ENCODE data around the gene ANXA2R. TPM values are rescaled to one million over a fixed set of nuclear protein-coding genes. Genes with fewer than 3 reads are reported as not detected.

ANXA2R gene
- total and polyA plus RNA-seq, 9 of the 15 experiments (the other 6 are each of a cell fraction or from before 2014, with no cell fraction given), result 2.1 to 4.8 (median 3.4) TPM

DNA sequence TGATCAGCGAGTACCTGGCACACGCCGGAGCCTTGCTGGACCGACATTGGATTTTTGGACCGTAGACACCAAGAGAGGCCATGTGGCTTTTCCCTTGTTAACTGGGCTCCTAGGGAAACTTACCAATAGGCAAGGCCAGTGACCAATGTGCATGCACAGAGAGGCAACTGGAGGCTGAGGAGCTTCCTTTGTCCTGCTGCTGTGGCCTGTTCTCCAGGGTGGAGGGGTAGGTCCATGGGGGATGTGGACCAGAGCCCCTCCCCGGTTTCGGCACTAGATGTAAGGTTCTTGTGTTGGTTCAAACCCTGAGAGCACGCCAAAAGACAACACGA is 34.8 kb upstream of the ANXA2R start (continued):
- TF ChIP-seq, protein P1, sequence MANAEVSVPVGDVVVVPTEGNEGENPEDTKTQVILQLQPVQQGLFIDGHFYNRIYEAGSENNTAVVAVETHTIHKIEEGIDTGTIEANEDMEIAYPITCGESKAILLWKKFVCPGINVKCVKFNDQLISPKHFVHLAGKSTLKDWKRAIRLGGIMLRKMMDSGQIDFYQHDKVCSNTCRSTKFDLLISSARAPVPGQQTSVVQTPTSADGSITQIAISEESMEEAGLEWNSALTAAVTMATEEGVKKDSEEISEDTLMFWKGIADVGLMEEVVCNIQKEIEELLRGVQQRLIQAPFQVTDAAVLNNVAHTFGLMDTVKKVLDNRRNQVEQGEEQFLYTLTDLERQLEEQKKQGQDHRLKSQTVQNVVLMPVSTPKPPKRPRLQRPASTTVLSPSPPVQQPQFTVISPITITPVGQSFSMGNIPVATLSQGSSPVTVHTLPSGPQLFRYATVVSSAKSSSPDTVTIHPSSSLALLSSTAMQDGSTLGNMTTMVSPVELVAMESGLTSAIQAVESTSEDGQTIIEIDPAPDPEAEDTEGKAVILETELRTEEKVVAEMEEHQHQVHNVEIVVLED (CRISPR knock-in tag; IDR thresholded peaks at IDR 0.05), result no peak
- TF ChIP-seq SAP30 (IDR thresholded peaks at IDR 0.05; ENCODE audit: borderline replicate concordance, insufficient read depth, low read depth, low read length, poor library complexity, severe bottlenecking) (no peak), RUNX1 (IDR thresholded peaks at IDR 0.05; ENCODE audit: low read depth) (no peak), PURB (CRISPR knock-in tag; IDR thresholded peaks at IDR 0.05; ENCODE audit: low read depth) (no peak), ZKSCAN3 (CRISPR knock-in tag; IDR thresholded peaks at IDR 0.05) (peak; percentile 41; the same call in 1 of the 2 replicates), TEAD1 (CRISPR knock-in tag; IDR thresholded peaks at IDR 0.05) (no peak), SP1 (CRISPR knock-in tag; IDR thresholded peaks at IDR 0.05) (peak; percentile 63; the same call in 1 of the 2 replicates), GATAD2B (IDR thresholded peaks at IDR 0.05; ENCODE audit: borderline replicate concordance) (no peak), HCFC1 (IDR thresholded peaks at IDR 0.05; ENCODE audit: low read depth, low read length) (no peak)
- TF ChIP-seq, protein P2, sequence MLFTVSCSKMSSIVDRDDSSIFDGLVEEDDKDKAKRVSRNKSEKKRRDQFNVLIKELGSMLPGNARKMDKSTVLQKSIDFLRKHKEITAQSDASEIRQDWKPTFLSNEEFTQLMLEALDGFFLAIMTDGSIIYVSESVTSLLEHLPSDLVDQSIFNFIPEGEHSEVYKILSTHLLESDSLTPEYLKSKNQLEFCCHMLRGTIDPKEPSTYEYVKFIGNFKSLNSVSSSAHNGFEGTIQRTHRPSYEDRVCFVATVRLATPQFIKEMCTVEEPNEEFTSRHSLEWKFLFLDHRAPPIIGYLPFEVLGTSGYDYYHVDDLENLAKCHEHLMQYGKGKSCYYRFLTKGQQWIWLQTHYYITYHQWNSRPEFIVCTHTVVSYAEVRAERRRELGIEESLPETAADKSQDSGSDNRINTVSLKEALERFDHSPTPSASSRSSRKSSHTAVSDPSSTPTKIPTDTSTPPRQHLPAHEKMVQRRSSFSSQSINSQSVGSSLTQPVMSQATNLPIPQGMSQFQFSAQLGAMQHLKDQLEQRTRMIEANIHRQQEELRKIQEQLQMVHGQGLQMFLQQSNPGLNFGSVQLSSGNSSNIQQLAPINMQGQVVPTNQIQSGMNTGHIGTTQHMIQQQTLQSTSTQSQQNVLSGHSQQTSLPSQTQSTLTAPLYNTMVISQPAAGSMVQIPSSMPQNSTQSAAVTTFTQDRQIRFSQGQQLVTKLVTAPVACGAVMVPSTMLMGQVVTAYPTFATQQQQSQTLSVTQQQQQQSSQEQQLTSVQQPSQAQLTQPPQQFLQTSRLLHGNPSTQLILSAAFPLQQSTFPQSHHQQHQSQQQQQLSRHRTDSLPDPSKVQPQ (CRISPR knock-in tag; IDR thresholded peaks at IDR 0.05; ENCODE audit: borderline replicate concordance), result no peak
- TF ChIP-seq, protein P3, sequence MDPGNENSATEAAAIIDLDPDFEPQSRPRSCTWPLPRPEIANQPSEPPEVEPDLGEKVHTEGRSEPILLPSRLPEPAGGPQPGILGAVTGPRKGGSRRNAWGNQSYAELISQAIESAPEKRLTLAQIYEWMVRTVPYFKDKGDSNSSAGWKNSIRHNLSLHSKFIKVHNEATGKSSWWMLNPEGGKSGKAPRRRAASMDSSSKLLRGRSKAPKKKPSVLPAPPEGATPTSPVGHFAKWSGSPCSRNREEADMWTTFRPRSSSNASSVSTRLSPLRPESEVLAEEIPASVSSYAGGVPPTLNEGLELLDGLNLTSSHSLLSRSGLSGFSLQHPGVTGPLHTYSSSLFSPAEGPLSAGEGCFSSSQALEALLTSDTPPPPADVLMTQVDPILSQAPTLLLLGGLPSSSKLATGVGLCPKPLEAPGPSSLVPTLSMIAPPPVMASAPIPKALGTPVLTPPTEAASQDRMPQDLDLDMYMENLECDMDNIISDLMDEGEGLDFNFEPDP (CRISPR knock-in tag; IDR thresholded peaks at IDR 0.05), result no peak
- TF ChIP-seq, protein P4, sequence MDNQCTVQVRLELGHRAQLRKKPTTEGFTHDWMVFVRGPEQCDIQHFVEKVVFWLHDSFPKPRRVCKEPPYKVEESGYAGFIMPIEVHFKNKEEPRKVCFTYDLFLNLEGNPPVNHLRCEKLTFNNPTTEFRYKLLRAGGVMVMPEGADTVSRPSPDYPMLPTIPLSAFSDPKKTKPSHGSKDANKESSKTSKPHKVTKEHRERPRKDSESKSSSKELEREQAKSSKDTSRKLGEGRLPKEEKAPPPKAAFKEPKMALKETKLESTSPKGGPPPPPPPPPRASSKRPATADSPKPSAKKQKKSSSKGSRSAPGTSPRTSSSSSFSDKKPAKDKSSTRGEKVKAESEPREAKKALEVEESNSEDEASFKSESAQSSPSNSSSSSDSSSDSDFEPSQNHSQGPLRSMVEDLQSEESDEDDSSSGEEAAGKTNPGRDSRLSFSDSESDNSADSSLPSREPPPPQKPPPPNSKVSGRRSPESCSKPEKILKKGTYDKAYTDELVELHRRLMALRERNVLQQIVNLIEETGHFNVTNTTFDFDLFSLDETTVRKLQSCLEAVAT (IDR thresholded peaks at IDR 0.05), result 0 out of 4 replicates have a peak, but pooled peaks of 1 of the 2 experiments have one; percentile 22
- TF ChIP-seq, protein P5, sequence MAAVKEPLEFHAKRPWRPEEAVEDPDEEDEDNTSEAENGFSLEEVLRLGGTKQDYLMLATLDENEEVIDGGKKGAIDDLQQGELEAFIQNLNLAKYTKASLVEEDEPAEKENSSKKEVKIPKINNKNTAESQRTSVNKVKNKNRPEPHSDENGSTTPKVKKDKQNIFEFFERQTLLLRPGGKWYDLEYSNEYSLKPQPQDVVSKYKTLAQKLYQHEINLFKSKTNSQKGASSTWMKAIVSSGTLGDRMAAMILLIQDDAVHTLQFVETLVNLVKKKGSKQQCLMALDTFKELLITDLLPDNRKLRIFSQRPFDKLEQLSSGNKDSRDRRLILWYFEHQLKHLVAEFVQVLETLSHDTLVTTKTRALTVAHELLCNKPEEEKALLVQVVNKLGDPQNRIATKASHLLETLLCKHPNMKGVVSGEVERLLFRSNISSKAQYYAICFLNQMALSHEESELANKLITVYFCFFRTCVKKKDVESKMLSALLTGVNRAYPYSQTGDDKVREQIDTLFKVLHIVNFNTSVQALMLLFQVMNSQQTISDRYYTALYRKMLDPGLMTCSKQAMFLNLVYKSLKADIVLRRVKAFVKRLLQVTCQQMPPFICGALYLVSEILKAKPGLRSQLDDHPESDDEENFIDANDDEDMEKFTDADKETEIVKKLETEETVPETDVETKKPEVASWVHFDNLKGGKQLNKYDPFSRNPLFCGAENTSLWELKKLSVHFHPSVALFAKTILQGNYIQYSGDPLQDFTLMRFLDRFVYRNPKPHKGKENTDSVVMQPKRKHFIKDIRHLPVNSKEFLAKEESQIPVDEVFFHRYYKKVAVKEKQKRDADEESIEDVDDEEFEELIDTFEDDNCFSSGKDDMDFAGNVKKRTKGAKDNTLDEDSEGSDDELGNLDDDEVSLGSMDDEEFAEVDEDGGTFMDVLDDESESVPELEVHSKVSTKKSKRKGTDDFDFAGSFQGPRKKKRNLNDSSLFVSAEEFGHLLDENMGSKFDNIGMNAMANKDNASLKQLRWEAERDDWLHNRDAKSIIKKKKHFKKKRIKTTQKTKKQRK (IDR thresholded peaks at IDR 0.05; ENCODE audit: borderline replicate concordance, low read depth, low read length), result no peak

All from K562 (cell line).